Measurements from ENCODE around the gene RALGPS2.

RALGPS2 gene

GRCh38 chr1:178683291-178683690 is 41.8 kb upstream of the RALGPS2 start:
- no peak for TF ChIP-seq CTCF (IDR thresholded peaks at IDR 0.05)
- no peaks in the 10 kb centered on the region for H3K4me1 ChIP-seq
- H3K79me2 ChIP-seq: no peaks in the 10 kb centered on the region
- no peaks in the 10 kb centered on the region for H3K9me3 ChIP-seq (ENCODE audit: control insufficient read depth, low read length)
- H3K4me2 ChIP-seq (ENCODE audit: low read length): no peak overlapping the region
- no peaks in the 10 kb centered on the region for H3K27me3 ChIP-seq (ENCODE audit: control insufficient read depth, insufficient read depth, low read length)
- H3K9ac ChIP-seq: no peak overlapping the region
- no peak overlapping the region for H3K4me3 ChIP-seq (ENCODE audit: low read depth, low read length)
- H3K36me3 ChIP-seq (ENCODE audit: control insufficient read depth, insufficient read depth, low read length): no peaks in the 10 kb centered on the region
- H3K27ac ChIP-seq: no peak overlapping the region
- H2AFZ ChIP-seq: no peak overlapping the region

- Histone ChIP-seq H2AFZ (no peak overlapping the region), H3K4me3 (ENCODE audit: low read depth, low read length) (no peak overlapping the region), H3K79me2 (no peaks in the 10 kb centered on the region), H3K27me3 (ENCODE audit: control insufficient read depth, insufficient read depth, low read length) (no peaks in the 10 kb centered on the region), H3K9me3 (ENCODE audit: control insufficient read depth, low read length) (no peaks in the 10 kb centered on the region), H3K4me2 (ENCODE audit: low read length) (no peak overlapping the region), H3K9ac (no peak overlapping the region), H3K27ac (no peak overlapping the region), H3K36me3 (ENCODE audit: control insufficient read depth, insufficient read depth, low read length) (no peaks in the 10 kb centered on the region), H3K4me1 (no peaks in the 10 kb centered on the region)
- TF ChIP-seq CTCF (IDR thresholded peaks at IDR 0.05): no peak
Observed at GRCh38 chr1:178684111-178684510, 40.9 kb upstream of the RALGPS2 start.

- Histone ChIP-seq H3K36me3 (ENCODE audit: control insufficient read depth, insufficient read depth, low read length) (no peaks in the 10 kb centered on the region), H3K27ac (no peak overlapping the region), H3K79me2 (no peaks in the 10 kb centered on the region), H3K9ac (no peak overlapping the region), H3K4me1 (no peaks in the 10 kb centered on the region), H3K27me3 (ENCODE audit: control insufficient read depth, insufficient read depth, low read length) (no peaks in the 10 kb centered on the region), H3K4me2 (ENCODE audit: low read length) (no peak overlapping the region), H3K9me3 (ENCODE audit: control insufficient read depth, low read length) (no peaks in the 10 kb centered on the region), H3K4me3 (ENCODE audit: low read depth, low read length) (no peak overlapping the region), H2AFZ (no peak overlapping the region)
- no peak for TF ChIP-seq CTCF (IDR thresholded peaks at IDR 0.05)
Observed at GRCh38 chr1:178684542-178685000, 40.5 kb upstream of the RALGPS2 start.

- no peak overlapping the region for H3K27ac ChIP-seq
- H3K9ac ChIP-seq: no peak overlapping the region
- no peak overlapping the region for H3K4me2 ChIP-seq (ENCODE audit: low read length)
- H3K36me3 ChIP-seq (ENCODE audit: control insufficient read depth, insufficient read depth, low read length): no peaks in the 10 kb centered on the region
- H2AFZ ChIP-seq: no peak overlapping the region
- no peaks in the 10 kb centered on the region for H3K79me2 ChIP-seq
- no peak overlapping the region for H3K4me3 ChIP-seq (ENCODE audit: low read depth, low read length)
- H3K9me3 ChIP-seq (ENCODE audit: control insufficient read depth, low read length): no peaks in the 10 kb centered on the region
- TF ChIP-seq CTCF (IDR thresholded peaks at IDR 0.05): no peak
- H3K27me3 ChIP-seq (ENCODE audit: control insufficient read depth, insufficient read depth, low read length): no peaks in the 10 kb centered on the region
- H3K4me1 ChIP-seq: no peaks in the 10 kb centered on the region
Observed at GRCh38 chr1:178686407-178686806, 38.6 kb upstream of the RALGPS2 start.

- Histone ChIP-seq H3K9ac (no peak overlapping the region), H3K9me3 (ENCODE audit: control insufficient read depth, low read length) (no peaks in the 10 kb centered on the region), H3K79me2 (no peaks in the 10 kb centered on the region), H3K4me3 (ENCODE audit: low read depth, low read length) (no peak overlapping the region), H3K36me3 (ENCODE audit: control insufficient read depth, insufficient read depth, low read length) (no peaks in the 10 kb centered on the region), H2AFZ (no peak overlapping the region), H3K27me3 (ENCODE audit: control insufficient read depth, insufficient read depth, low read length) (no peaks in the 10 kb centered on the region), H3K27ac (no peak overlapping the region), H3K4me1 (no peaks in the 10 kb centered on the region), H3K4me2 (ENCODE audit: low read length) (no peak overlapping the region)
- no peak for TF ChIP-seq CTCF (IDR thresholded peaks at IDR 0.05)
Observed at GRCh38 chr1:178688244-178688643, 36.8 kb upstream of the RALGPS2 start.

Data from parathyroid adenoma (tissue), 2 donors.